ENCODE results near the gene FBXO33.

- no peak for TF ChIP-seq CTCF (IDR thresholded peaks at IDR 0.05)
- TF ChIP-seq, protein P1, sequence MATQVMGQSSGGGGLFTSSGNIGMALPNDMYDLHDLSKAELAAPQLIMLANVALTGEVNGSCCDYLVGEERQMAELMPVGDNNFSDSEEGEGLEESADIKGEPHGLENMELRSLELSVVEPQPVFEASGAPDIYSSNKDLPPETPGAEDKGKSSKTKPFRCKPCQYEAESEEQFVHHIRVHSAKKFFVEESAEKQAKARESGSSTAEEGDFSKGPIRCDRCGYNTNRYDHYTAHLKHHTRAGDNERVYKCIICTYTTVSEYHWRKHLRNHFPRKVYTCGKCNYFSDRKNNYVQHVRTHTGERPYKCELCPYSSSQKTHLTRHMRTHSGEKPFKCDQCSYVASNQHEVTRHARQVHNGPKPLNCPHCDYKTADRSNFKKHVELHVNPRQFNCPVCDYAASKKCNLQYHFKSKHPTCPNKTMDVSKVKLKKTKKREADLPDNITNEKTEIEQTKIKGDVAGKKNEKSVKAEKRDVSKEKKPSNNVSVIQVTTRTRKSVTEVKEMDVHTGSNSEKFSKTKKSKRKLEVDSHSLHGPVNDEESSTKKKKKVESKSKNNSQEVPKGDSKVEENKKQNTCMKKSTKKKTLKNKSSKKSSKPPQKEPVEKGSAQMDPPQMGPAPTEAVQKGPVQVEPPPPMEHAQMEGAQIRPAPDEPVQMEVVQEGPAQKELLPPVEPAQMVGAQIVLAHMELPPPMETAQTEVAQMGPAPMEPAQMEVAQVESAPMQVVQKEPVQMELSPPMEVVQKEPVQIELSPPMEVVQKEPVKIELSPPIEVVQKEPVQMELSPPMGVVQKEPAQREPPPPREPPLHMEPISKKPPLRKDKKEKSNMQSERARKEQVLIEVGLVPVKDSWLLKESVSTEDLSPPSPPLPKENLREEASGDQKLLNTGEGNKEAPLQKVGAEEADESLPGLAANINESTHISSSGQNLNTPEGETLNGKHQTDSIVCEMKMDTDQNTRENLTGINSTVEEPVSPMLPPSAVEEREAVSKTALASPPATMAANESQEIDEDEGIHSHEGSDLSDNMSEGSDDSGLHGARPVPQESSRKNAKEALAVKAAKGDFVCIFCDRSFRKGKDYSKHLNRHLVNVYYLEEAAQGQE (IDR thresholded peaks at IDR 0.05; ENCODE audit: insufficient read depth in 1 of 2, low read depth in 2 of 2, low read length in 1 of 2), result no peak
- TF ChIP-seq POLR2AphosphoS5 (IDR thresholded peaks at IDR 0.05; ENCODE audit: low read depth, low read length), result no peak
These were observed 39.8 kb upstream of the FBXO33 start for GRCh38 chr14:39472078-39472477.
